Measurements from ENCODE around the gene MCHR1. TPM values are rescaled to one million over a fixed set of nuclear protein-coding genes. Genes with fewer than 3 reads are reported as not detected.
"Not testable (repeated sequence)": the region's sequence is repeated elsewhere in the genome, so short reads cannot be mapped to it uniquely, and the experiment has no call there.

MCHR1 gene
- total RNA-seq, 2 donors from 2014 or later: not detected

DNA sequence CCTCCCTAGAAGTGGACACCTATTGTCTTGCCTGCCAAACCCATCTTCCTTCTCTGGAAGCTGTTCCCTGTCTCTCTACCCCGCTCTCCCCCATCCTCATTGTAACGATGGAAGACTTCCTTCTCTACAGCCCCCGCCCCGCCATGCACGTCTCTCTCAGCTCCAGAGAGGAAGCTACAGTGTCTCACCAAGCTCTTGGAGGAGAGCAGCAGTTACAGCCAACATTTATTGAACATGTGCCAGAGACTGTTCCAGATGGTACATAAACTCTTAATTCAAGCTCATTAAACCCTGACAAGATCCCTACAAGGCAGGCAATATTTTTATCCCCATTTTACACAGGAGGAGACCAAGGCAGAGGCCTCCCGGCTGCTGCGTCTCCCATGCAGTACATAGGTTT lies 15.1 kb downstream of the MCHR1 start:
- H3K4me3 Mint-ChIP-seq: no peak overlapping the region
- H3K4me1 Mint-ChIP-seq: peaks cover 4% of the 10 kb centered on the region
- no peaks in the 10 kb centered on the region for H3K36me3 Mint-ChIP-seq (ENCODE audit: low read depth)
- no peaks in the 10 kb centered on the region for H3K9me3 Mint-ChIP-seq
- ATAC-seq (replicated peaks): no peak
- H3K27ac Mint-ChIP-seq: peak overlapping the region; percentile 14
- H3K27me3 Mint-ChIP-seq: no peaks in the 10 kb centered on the region

DNA sequence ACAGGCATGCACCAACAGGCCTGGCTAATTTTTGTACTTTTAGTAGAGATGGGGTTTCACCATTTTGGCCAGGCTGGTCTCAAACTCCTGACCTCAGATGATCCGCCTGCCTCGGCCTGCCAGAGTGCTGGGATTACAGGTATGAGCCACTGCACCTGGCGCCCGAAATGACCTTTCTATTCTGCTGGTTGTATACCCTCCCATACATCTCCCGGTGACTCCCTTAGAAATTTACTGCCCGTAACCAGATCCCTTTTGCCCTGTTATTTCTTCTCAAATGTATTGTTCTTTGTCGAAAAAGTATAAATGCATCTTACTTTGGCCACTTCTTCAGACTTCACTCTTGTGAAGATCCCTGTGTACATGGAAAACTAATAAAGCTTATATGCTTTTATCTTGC lies 22.0 kb downstream of the MCHR1 start:
- Mint-ChIP-seq H3K9me3 (no peaks in the 10 kb centered on the region), H3K27ac (no peak overlapping the region), H3K4me1 (peaks cover 10% of the 10 kb centered on the region), H3K36me3 (ENCODE audit: low read depth) (no peaks in the 10 kb centered on the region), H3K27me3 (no peaks in the 10 kb centered on the region), H3K4me3 (no peak overlapping the region)
- no peak for ATAC-seq (replicated peaks)

DNA sequence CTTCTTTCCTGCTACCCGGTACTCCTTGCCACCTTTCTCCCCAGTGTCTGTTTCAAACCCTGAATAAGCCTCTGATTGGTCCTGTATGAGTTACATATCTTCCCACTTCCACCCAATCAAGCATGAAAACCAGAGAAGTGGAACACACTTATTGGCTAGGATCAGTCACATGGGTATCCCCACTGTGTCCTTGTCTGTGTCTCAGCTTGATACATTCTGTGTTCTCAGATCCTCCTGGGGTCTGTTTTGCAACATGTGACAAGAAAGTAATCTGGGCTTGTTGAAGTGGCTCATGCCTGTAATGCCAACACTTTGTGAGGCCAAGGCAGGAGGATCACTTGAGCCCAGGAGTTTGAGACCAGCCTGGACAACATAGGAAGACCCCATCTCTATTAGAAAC lies 23.9 kb downstream of the MCHR1 start:
- H3K4me3 Mint-ChIP-seq: peak overlapping the region; percentile 13
- H3K36me3 Mint-ChIP-seq (ENCODE audit: low read depth): no peaks in the 10 kb centered on the region
- no peaks in the 10 kb centered on the region for H3K9me3 Mint-ChIP-seq
- peak overlapping the region; percentile 76 for H3K27ac Mint-ChIP-seq
- H3K4me1 Mint-ChIP-seq: peaks cover 8% of the 10 kb centered on the region
- no peaks in the 10 kb centered on the region for H3K27me3 Mint-ChIP-seq
- peak; percentile 26 for ATAC-seq (replicated peaks)

DNA sequence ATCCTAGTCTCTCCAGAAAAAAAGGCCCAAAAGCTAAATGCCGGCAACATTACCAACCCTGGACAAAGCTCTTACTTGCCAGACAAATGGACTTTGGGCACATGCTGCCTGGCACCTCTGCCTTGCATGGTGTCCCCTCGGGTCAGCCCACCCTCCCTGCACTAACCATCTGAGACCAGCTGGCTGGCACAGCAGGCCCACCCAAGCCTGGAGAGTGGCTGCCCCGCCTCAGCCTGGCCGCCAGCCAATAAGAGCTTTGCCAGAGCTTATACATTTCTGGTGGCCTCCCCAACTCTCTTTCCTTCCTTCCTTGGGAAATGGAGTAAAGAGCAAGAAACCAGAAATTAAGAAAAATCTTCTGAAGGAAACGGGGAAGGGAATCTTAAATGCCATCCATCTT lies 24.5 kb downstream of the MCHR1 start:
- ATAC-seq (replicated peaks): no peak
- Mint-ChIP-seq H3K27me3 (no peaks in the 10 kb centered on the region), H3K4me3 (no peak overlapping the region), H3K27ac (no peak overlapping the region), H3K9me3 (no peaks in the 10 kb centered on the region), H3K4me1 (peaks cover 5% of the 10 kb centered on the region), H3K36me3 (ENCODE audit: low read depth) (no peaks in the 10 kb centered on the region)

DNA sequence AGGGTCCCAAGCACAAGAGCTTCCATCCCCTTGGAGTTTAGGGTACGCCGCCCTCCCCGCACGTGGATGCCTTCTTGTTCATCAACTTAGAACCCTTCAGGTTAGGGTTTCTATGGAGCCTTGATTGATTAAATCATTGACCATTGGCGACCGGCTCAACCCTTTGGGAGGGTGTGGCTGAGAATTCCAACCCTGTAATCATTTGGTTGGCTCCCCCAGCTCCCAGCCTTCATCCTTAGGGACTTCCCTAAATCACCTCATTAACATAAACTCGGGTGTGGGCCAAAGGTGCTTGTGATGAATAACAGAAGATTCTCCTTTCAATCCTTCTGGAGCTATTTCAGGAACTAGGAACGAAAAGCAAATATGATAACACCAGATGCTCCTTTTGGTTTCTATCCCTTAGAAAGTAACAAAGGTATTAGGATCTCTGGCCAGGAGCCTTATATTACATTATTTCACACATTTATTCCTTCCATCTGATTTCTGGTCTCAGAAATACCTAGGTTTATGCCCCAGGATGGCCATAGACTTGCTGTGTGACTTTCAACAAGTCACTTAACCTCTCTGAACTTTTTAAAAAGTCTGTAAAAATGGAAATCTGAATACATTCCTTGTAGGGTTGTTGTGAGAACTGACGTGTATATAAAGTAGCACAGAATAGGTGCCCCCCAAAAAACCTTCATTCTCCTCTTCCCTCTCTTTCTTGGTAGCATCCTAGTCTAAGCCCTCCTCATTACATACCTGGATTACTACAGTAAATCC lies 26.8 kb downstream of the MCHR1 start:
- no peaks in the 10 kb centered on the region for H3K9me3 Mint-ChIP-seq
- H3K27me3 Mint-ChIP-seq: no peaks in the 10 kb centered on the region
- H3K36me3 Mint-ChIP-seq (ENCODE audit: low read depth): no peaks in the 10 kb centered on the region
- no peak overlapping the region for H3K4me3 Mint-ChIP-seq
- no peak for ATAC-seq (replicated peaks)
- peaks cover 5% of the 10 kb centered on the region for H3K4me1 Mint-ChIP-seq
- no peak overlapping the region for H3K27ac Mint-ChIP-seq

DNA sequence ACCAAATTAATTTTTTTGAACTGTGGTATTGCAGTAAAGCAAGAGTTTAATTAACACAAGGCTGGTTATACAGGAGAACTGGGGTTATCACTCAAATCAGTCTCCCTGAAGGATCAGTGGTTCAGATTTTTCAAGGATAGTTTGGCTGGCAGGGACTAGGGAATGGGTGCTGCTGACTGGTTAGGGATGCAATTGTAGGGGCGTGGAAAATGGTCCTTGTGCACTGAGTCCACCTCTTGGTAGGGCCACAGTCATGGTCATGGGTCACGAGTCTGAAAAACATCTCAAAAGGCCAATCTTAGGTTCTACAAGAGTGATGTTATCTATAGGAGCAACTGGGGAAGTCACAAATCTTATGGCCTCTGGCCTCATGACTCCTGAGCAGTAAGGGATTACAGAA lies 27.9 kb downstream of the MCHR1 start:
- Mint-ChIP-seq H3K27ac (peak overlapping the region; percentile 17), H3K9me3 (no peaks in the 10 kb centered on the region)

DNA sequence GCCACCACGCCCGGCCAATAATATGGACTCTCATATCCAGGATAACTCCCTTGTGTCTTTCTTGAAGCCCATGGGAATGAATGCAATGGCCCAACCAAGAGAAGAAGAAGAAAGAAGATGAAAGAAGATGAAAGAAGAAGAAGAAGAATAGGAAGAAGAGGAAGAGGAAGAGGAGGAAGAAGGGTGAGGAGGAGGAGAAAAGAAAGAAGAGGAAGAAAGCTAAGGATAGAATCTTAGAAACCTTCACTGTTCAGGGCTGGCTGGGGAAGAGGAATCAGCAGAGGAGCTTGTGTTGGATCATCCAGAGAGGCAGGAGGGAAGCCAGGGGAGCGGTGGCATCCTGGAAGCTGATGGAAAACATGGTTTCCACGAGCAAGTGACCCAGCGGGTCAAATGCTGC lies 28.9 kb downstream of the MCHR1 start:
- peaks cover 7% of the 10 kb centered on the region for H3K4me1 Mint-ChIP-seq
- H3K27ac Mint-ChIP-seq: peak overlapping the region; percentile 6
- no peak overlapping the region for H3K4me3 Mint-ChIP-seq
- peaks cover 5% of the 10 kb centered on the region for H3K36me3 Mint-ChIP-seq (ENCODE audit: low read depth)
- no peak for ATAC-seq (replicated peaks)
- no peaks in the 10 kb centered on the region for H3K27me3 Mint-ChIP-seq
- H3K9me3 Mint-ChIP-seq: no peaks in the 10 kb centered on the region

More for the DNA sequence above, 27.9 kb downstream of the MCHR1 start:
- Mint-ChIP-seq H3K27me3 (no peaks in the 10 kb centered on the region), H3K36me3 (ENCODE audit: low read depth) (peaks cover 5% of the 10 kb centered on the region), H3K4me3 (no peak overlapping the region), H3K4me1 (peaks cover 11% of the 10 kb centered on the region)
- no peak for ATAC-seq (replicated peaks)

DNA sequence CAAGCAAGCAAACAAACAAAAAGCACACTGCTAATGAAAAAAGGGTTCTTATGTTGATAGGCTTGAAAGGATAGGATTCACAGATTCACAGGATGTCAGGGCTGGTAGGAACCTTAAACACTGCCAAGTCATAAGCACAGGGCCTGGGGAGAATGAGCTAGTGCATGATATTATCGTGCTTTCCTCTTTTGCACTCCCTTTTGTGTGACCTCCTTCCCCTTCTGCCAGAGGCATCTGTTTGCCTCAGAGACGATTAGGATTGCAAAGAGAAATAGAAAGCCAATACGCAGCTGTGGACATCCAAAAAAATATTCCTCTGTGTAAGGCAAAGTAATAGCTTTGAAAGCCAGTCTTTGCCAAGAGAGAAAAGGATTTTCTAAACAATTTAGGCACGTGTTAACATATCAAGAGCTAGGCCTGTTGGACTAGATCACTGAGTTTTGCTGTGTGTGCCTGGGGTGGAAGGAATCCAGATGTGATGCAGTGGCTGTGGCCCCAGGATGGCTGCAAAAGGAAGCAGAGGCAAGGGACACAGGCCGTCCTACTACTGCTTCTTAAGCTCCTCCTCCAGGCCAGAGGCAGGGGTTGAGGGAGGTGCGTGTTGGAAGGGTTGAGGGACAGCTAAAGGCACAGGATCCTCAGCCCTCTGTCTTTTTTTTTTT lies 30.6 kb downstream of the MCHR1 start:
- peaks cover 6% of the 10 kb centered on the region for H3K4me1 Mint-ChIP-seq
- no peak overlapping the region for H3K4me3 Mint-ChIP-seq
- no peak for ATAC-seq (replicated peaks)
- peaks cover 5% of the 10 kb centered on the region for H3K36me3 Mint-ChIP-seq (ENCODE audit: low read depth)
- no peaks in the 10 kb centered on the region for H3K27me3 Mint-ChIP-seq
- peak overlapping the region; percentile 7 for H3K27ac Mint-ChIP-seq
- no peaks in the 10 kb centered on the region for H3K9me3 Mint-ChIP-seq

DNA sequence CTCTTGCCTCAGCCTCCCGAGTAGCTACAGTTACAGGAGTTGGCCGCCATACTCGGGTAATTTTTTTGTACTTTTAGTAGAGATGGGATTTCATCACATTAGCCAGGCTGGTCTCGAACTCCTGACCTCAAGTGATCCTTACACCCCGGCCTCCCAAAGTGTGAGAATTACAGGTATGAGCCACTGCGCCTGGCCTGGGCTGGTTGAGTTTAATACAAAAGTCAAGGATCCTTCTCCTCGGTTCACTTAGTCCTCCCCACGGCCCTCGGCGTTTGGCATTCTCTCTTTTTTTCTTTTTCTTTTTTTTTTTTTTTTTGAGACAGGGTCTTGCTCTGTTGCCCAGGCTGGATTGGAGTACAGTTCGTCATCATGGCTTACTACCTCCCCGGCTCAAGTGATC lies 33.0 kb downstream of the MCHR1 start:
- no peak for ATAC-seq (replicated peaks)
- H3K27ac Mint-ChIP-seq: peak overlapping the region; percentile 98
- no peaks in the 10 kb centered on the region for H3K27me3 Mint-ChIP-seq
- H3K4me3 Mint-ChIP-seq: peak overlapping the region; percentile 79
- peaks cover 5% of the 10 kb centered on the region for H3K36me3 Mint-ChIP-seq (ENCODE audit: low read depth)
- peaks cover 6% of the 10 kb centered on the region for H3K4me1 Mint-ChIP-seq
- no peaks in the 10 kb centered on the region for H3K9me3 Mint-ChIP-seq

DNA sequence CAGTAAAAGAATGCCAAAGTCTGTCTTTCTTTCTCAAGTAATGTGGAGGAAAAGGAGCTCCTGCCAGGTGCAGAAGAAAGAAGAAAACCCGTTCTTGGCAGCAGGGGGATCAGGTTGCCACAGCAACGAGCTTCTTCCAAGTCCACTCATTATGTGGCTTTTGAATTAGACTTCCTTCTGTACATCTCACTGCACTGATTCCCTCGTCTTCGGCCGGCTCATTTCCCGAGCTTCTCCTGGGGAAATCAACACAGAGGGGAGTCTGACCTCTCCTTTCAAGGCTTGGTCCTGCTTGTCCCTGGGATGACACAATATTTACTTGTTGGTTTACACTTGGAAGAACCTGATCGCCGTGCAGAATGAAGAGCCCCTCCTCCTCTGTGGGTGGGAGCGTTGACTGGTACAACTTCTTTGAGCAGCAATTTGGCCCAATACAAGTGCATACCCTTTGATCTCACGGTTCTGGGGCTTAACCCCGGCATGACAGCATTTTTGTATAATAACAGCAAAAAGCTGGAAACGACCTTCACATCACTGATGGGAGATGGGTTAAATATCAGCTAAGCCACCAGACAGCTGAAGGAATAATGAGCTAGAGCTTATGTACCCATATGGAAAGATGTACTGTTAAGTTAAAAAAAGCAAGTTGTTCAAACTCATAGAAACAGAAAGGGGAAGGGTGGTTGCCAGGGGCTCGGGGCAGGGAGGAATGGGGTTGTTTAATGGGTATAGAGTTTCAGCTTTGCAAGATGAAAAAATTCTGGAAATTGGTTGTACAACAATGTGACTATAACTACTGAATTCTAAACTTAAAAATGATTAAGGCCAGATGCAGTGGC lies 35.4 kb downstream of the MCHR1 start:
- Mint-ChIP-seq H3K9me3 (no peaks in the 10 kb centered on the region), H3K27ac (no peak overlapping the region), H3K36me3 (ENCODE audit: low read depth) (peaks cover 5% of the 10 kb centered on the region), H3K4me1 (peaks cover 6% of the 10 kb centered on the region), H3K27me3 (no peaks in the 10 kb centered on the region), H3K4me3 (no peak overlapping the region)
- ATAC-seq (replicated peaks): no peak

DNA sequence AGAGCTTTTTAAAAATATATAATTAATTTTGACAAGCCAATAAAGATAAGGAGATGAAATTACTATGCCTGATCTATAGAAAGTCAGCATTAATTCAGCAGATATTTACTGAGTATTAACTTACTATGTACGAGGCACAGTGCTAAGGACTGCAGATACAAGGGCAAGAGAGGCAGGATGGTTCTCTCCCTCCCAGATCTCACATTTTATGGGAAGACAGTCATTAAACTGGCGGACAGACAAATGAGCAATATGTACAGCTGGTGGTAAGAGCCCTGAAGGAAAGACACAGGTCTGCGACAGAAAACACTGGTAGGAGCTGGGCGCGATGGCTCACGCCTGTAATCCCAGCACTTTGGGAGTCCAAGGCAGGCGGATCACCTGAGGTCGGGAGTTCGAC lies 36.8 kb downstream of the MCHR1 start:
- no peak for ATAC-seq (replicated peaks)
- Mint-ChIP-seq H3K4me3 (no peak overlapping the region), H3K4me1 (peaks cover 6% of the 10 kb centered on the region), H3K9me3 (no peaks in the 10 kb centered on the region), H3K36me3 (ENCODE audit: low read depth) (peaks cover 5% of the 10 kb centered on the region), H3K27ac (no peak overlapping the region), H3K27me3 (no peaks in the 10 kb centered on the region)

DNA sequence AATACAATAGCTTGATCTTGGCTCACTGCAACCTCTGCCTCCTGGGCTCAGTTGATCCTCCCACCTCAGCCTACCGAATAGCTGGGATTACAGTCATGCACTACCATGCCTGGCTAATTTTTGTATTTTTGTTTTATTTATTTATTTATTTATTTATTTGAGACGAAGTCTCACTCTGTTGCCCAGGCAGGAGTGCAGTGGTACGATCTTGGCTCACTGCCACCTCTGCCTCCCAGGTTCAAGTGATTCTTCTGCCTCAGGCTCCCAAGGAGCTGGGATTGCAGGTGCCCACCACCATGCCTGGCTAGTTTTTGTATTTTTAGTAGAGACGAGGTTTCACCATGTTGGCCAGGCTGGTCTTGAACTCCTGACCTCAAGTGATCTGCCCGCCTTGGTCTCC lies 38.4 kb downstream of the MCHR1 start:
- H3K4me1 Mint-ChIP-seq; H3K36me3 Mint-ChIP-seq (ENCODE audit: low read depth); ATAC-seq (replicated peaks); H3K27ac Mint-ChIP-seq; H3K27me3 Mint-ChIP-seq; H3K4me3 Mint-ChIP-seq; H3K9me3 Mint-ChIP-seq: not testable (repeated sequence)

DNA sequence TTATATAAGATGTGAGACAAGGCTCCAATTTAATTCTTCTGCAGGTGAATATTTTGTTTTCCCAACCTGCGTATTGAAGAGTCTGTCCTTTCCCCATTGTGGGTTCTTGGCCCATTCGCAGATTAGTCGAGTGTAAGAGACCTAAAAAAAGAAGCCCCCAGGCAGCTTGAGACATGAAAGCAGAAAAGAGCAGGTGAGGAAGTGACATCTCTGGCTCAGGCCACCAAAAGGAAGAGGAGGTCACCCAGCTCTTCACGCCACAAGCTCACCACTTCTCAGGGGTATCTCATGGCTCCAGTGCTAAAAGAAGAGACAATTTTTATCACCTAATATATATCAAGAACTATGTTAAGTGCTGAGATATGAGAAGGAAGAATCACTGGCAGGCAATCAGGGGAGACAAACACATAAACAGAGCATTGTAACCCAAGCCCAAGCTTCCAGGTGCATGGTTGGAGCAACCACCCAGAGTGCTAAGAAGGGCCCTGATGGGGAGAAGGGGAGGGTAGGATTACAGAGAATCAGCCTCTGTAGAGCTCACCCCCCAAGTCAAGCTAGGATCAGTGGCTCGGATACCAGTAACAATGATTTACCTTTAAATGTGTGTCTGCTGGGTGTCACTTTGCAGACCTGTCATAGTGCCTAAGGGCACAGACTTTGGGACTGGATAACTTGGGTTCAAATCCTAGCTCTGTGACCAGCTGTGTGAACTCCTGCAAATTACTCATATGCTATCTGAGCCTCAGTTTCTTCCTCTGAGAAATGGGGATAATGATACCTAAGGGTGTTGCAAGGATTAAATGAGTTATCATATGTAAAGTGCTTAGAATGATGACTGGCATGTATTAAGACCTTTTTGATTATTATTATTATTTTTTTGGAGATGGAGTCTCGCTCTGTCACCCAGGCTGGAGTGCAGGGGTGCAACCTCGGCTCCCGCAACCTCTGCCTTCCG lies 39.2 kb downstream of the MCHR1 start:
- no peak for ATAC-seq (replicated peaks)
- Mint-ChIP-seq H3K27me3 (no peaks in the 10 kb centered on the region), H3K4me1 (no peaks in the 10 kb centered on the region), H3K4me3 (no peak overlapping the region), H3K27ac (peak overlapping the region; percentile 82), H3K9me3 (no peaks in the 10 kb centered on the region), H3K36me3 (ENCODE audit: low read depth) (no peaks in the 10 kb centered on the region)

DNA sequence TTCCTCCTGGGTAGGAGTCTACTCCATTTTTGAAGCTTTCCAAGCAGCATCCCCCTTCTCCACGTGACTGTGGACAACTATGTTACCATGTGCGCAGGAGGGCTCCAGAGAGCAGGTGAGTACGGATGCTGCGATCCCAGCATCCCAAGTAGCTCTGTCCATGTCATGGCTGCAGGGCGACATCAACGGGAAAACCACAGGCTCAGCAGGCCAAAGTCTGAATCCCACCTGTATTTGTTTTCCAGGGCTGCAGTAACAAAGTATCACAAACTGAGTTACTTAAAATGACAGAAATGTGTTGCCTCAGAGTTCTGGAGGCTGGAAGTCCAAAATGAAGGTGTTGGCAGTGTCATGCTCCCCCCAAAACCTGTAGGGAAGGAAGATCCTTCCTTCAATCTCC lies 40.3 kb downstream of the MCHR1 start:
- Mint-ChIP-seq H3K27ac (no peak overlapping the region), H3K4me3 (no peak overlapping the region), H3K9me3 (no peaks in the 10 kb centered on the region), H3K36me3 (ENCODE audit: low read depth) (no peaks in the 10 kb centered on the region), H3K27me3 (no peaks in the 10 kb centered on the region), H3K4me1 (no peaks in the 10 kb centered on the region)
- no peak for ATAC-seq (replicated peaks)

All from activated T-helper 17 cell treated with anti-CD3 and anti-CD28 coated beads, Interleukin-2, amount 50 U/mL, for 72 hours (primary cell).